ENCODE measurements around the gene ACHE. TPM values are rescaled to one million over a fixed set of nuclear protein-coding genes. Genes with fewer than 3 reads are reported as not detected.
"Not testable (repeated sequence)": the region's sequence is repeated elsewhere in the genome, so short reads cannot be mapped to it uniquely, and the experiment has no call there.

ACHE gene
- total RNA-seq, result 16.1 TPM

DNA sequence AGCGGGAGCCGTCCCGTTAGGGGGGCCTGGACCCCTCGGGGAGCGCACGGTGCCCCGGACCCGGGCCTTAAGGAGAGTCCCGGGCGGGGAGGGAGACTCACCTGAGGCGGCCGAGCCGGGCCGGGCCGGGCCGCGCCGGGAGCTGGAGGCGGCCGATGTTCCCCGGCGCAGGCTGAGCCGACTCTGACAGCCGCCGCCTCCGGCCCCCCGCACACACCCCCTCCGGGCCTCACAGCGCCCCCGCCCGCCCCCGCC, at the start of gene ACHE:
Gene ACHE, minus strand, starts transcription at position 188 of the 255 bp plus-strand sequence. CDS start 1,656 bp downstream, outside the sequence.
- no peak for DNase-seq

- DNase-seq, result no peak
Observed at GRCh38 chr7:100944138-100944537, 48.5 kb upstream of the ACHE start.

DNA sequence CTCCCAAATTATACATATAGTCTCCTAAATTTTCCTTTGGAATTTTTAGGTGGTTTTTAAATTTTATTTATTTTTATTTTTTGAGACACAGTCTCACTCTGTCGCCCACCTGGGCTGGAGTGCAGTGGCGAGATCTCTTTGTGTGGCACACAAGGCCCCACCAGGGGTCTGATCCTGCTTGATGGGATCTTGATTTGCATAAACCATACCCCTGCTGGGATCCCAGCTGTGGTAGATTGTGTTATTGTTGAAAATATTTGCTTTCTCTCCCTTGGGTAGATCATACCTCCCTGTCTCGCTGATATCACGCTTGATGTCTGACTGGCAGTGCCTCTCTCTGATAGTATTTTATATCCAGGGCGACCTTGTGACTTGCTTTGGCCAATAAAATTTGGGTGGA, 48.0 kb upstream of the ACHE start:
- DNase-seq, result no peak

DNA sequence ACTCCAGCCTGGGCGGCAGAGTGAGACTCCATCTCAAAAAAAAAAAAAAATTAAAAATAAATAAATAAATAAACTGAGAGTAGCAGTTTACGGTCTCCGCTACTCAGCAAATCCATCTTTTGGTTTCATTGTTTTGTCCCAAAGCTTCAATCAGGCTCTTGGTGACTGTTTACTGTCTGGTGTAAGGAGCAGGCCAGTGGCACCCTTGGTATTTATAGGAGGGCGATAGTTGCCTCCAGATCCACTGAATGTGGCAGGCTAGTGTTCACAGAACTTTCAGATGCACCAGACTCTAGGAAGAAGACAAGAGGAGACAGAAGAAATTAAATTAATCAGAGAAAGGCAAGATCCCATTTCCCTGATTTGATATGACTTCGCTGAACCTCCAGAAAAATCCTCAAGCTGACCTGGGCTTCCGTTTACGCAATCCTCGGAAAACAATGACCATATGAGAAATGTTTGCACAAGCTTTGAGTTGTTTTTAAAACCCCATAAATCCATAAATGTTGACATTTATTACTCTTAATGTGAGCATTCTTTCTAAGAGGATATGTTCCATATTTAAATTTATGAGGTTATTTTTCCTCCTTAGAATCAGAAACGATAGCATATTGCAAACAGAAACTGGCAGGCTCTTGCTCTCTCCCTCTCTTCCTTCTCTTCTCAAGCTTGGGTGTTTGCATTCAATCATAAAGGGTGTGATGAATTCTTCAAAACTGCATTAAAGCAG, 46.5 kb upstream of the ACHE start:
- DNase-seq, result no peak

DNA sequence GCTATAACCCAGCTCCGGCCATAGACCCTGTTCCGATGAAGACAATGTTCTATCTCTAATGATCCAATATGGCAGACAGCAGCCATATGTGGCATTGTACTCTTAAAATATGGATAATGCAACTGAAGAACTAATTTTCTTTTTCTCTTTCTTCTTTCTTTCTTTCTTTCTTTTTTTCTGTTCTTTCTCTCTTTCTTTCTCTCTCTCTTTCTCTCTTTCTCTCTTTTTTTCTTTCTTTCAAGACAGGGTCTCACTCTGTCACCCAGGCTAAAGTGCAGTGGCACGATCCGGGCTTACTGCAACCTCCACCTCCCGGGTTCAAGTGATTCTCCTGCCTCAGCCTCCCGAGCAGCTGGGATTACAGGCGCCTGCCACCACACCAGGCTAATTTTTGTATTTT, 40.5 kb upstream of the ACHE start:
- not testable (repeated sequence) for DNase-seq

GRCh38 chr7:100935381-100935780, 39.7 kb upstream of the ACHE start:
- not testable (repeated sequence) for DNase-seq

DNA sequence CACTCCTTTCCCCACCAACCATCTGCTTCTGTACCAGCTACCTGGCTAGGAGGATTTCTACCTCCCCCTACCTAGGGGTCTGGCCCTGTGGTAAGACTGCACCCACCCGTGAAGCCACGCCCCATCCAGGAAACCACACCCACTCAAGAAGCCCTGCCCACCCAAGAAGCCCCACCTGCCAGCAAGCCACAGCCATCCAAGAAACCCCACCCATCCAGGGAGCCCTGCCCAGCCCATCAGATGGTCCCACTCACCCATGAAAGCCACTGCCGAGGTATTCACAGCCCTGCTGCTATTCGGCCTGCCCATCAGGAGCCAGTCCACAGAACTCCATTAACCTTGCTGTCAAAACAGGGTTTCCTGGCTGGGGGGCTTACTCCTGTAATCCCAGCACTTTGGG, 38.0 kb upstream of the ACHE start:
- no peak for DNase-seq

GRCh38 chr7:100929808-100930174, 34.1 kb upstream of the ACHE start:
- DNase-seq, result no peak

DNA sequence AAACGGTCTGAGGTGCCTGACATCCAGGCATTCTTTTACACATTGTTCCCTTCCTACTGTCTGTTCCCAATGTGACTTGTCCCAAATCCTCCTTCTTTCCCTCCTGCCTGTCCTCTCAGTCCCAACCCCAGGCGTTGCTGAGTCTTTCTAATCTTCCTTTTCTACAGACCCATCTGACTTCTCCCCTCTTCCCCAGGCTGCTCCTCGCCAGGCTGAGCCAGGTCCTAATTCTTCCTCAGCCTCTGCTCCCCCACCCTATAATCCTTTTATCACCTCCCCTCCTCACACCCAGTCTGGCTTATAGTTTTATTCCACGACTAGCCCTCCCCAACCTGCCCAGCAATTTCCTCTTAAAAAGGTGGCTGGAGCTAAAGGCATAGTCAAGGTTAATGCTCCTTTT, 27.9 kb upstream of the ACHE start:
- not testable (repeated sequence) for DNase-seq

DNA sequence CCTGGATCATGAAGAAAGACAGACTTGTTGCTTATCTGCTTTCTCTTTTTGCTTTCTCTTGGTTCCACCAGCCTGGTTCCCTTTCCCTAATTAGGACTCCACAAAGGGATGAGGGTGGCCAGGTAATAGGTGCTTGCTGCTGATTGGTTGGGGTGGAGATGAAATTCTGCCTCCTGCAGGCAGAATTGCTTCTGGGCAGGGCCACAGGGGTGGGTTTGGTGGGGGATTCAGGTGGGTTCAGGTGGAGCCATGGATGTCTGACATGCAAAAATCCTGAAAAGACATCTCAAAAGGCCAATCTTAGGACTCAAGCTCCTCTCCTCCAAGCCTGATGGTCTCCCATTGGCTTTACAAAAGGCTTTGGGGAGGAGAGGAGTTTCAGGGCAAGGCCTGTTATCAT, 25.4 kb upstream of the ACHE start:
- no peak for DNase-seq

- DNase-seq, result not testable (repeated sequence)
Observed at GRCh38 chr7:100919779-100920437, 24.2 kb upstream of the ACHE start.

DNA sequence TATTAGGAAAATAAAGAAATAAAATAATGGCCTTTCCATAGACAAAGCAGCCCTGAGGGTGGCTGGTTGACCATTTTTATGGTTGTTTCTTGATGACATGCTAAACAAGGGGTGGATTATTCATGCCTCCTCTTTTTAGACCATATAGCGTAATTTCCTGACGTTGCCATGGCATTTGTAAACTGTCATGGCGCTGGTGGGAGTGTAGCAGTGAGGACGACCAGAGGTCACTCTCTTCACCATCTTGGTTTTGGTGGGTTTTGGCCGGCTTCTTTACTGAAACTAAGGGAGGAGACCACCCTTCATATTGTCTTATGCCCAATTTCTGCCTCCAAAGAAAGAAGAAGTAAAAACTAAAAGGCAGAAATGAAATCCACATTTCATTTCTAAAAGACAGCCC, 23.6 kb upstream of the ACHE start:
- not testable (repeated sequence) for DNase-seq

- no peak for DNase-seq
Observed at GRCh38 chr7:100914879-100915447, 19.3 kb upstream of the ACHE start.

DNA sequence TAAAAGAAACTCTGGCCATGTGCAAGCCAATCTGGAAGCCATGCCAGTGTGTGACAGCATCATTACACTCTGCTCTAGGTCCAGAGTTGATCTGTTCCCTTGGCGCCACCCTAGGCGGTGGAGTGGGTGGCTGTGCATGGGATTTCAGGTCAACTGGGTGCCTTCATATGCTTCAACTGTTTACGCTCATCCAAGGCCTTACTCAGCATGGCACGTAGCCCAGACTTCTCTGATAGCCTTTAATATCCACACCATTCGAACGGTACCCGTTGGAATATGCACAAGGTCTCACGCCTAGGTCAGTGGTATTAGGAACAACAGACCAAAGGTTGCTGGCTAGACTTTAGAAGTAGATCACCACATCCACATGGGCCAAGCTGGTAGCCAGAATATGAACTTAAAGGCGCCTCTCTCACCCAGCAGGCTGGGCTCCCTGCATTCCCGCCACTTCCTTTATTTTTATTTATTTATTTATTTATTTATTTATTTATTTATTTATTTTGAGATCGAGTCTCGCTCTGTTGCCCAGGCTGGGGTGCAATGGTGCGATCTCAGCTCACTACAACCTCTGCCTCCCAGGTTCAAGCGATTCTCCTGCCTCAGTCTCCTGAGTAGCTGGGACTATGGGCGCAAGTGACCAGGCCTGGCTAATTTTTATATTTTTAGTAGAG, 18.7 kb upstream of the ACHE start:
- no peak for DNase-seq

DNA sequence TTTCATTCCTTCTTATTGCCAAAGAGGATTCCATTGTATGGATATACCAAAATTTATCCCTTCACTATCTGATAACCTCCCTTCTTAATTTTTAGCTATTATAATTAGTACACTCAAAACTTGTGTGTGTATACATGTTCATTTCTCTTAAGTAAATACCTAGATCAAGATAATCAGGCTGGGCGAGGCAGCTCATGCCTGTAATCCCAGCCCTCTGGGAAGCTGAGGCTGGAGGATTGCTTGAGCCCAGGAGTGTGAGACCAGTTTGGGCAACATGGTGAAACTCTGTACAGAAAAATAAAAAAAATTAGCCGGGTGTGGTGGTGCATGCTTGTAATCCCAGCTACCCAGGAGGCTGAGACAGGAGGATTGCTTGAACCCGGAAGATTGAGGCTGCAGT, 15.8 kb upstream of the ACHE start:
- DNase-seq, result no peak

DNA sequence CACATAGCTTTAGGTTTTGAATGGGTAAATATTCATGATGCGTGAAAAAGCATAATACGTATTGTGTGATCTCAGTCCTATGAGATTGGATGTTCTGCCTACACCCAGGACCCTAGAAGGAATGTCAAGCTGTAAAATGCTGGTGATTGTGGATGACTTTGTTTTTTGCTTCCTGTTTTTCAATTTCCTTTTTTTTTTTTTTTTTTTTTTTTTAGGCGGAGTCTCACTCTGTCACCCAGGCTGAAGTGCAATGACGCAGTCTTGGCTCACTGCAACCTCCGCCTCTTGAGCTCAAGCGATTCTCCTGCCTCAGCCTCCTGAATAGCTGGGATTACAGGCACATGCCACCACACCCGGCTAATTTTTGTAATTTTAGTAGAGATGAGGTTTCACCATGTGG, 14.8 kb upstream of the ACHE start:
- not testable (repeated sequence) for DNase-seq

GRCh38 chr7:100908512-100908911, 12.8 kb upstream of the ACHE start:
- DNase-seq, result no peak

DNA sequence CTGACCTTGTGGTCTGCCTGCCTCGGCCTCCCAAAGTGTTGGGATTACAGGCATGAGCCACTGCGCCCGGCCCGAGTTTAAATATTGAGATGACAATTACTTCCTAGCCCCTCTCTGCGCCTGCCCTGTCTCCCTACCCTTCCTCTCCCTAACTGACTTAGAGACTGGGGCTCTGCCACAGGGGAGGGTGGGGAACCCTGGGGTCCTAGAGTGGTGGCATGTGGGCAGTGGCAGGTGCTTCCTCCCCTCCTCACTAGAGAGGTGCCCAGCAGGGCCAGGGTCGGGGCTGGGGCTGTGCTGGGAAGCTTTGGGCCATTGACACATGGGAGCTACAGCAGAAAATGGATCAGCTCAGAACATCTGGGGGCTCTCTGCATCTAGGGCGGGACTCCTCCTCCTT, 7.0 kb upstream of the ACHE start:
- no peak for DNase-seq

- no peak for DNase-seq
Observed at GRCh38 chr7:100901921-100902332, 6.2 kb upstream of the ACHE start.

- no peak for DNase-seq
Observed at GRCh38 chr7:100900978-100901377, 5.3 kb upstream of the ACHE start.

GRCh38 chr7:100899432-100899831, 3.7 kb upstream of the ACHE start:
- DNase-seq, result no peak

GRCh38 chr7:100897772-100898454, 2.2 kb upstream of the ACHE start:
- no peak for DNase-seq

All from occipital lobe (tissue), 2 donors.